Nucleus accumbens (tissue), 56 donors: ENCODE results near the gene REELD1.

ENCODE experiments used
- DNase-seq, 56 donors: peaks; one replicate each; lab custom pipeline; 2025; lab: John Stamatoyannopoulos, UW

Gene REELD1

GRCh38 chr4:146222313-146222712 lies 8.0 kb downstream of the REELD1 start:
- no peak for DNase-seq

- peak in 11 of 56 donors; percentile 10 to 48 (median 15) for DNase-seq
Observed at GRCh38 chr4:146224326-146224966, 10.1 kb downstream of the REELD1 start.

GRCh38 chr4:146229406-146229805 lies 15.1 kb downstream of the REELD1 start:
- DNase-seq = no peak

GRCh38 chr4:146232131-146232722 lies 17.9 kb downstream of the REELD1 start:
- no peak for DNase-seq

- DNase-seq = no peak
Observed at GRCh38 chr4:146235654-146236177, 21.4 kb downstream of the REELD1 start.

GRCh38 chr4:146236216-146236615 lies 21.9 kb downstream of the REELD1 start:
- DNase-seq = no peak

- no peak for DNase-seq
Observed at GRCh38 chr4:146237092-146237491, 22.8 kb downstream of the REELD1 start.

- no peak for DNase-seq
Observed at GRCh38 chr4:146238107-146238506, 23.8 kb downstream of the REELD1 start.

- peak in 33 of 56 donors; percentile 10 to 76 (median 37) for DNase-seq
Observed at GRCh38 chr4:146243141-146243882, 29.0 kb downstream of the REELD1 start.

- no peak for DNase-seq
Observed at GRCh38 chr4:146243883-146244277, 29.5 kb downstream of the REELD1 start.

GRCh38 chr4:146244496-146244895 lies 30.2 kb downstream of the REELD1 start:
- no peak for DNase-seq

GRCh38 chr4:146245246-146245645 lies 30.9 kb downstream of the REELD1 start:
- DNase-seq = no peak

GRCh38 chr4:146245850-146246249 lies 31.5 kb downstream of the REELD1 start:
- DNase-seq = no peak

GRCh38 chr4:146246381-146246780 lies 32.0 kb downstream of the REELD1 start:
- no peak for DNase-seq

- peak in 5 of 56 donors; percentile 7 to 44 (median 9) for DNase-seq
Observed at GRCh38 chr4:146247356-146247755, 33.0 kb downstream of the REELD1 start.

- no peak for DNase-seq
Observed at GRCh38 chr4:146252969-146253611, 38.8 kb downstream of the REELD1 start.

GRCh38 chr4:146255463-146255862 lies 41.1 kb downstream of the REELD1 start:
- DNase-seq = no peak

- no peak for DNase-seq
Observed at GRCh38 chr4:146255874-146256273, 41.5 kb downstream of the REELD1 start.

GRCh38 chr4:146256328-146256727 lies 42.0 kb downstream of the REELD1 start:
- DNase-seq = no peak

- no peak for DNase-seq
Observed at GRCh38 chr4:146257511-146257910, 43.2 kb downstream of the REELD1 start.

GRCh38 chr4:146260521-146260920 lies 46.2 kb downstream of the REELD1 start:
- DNase-seq = no peak
